GM18519 (cell line): Measurements from ENCODE around the gene ZDHHC7.

Source experiments
- ATAC-seq: cut with Tn5 transposase; IDR thresholded peaks from one replicate; pipeline ENCODE4 v1.9.1; 2021; ENCODE audit warnings: mild to moderate bottlenecking, moderate library complexity; ENCODE audit not compliant: unreplicated experiment, low FRiP score

The ZDHHC7 gene

GRCh38 chr16:85025781-85026653, 14.7 kb upstream of the ZDHHC7 start:
- ATAC-seq, result no peak

GRCh38 chr16:85019659-85020245, 8.4 kb upstream of the ZDHHC7 start:
- no peak for ATAC-seq

GRCh38 chr16:85018529-85019236, 7.3 kb upstream of the ZDHHC7 start:
- ATAC-seq, result no peak

DNA sequence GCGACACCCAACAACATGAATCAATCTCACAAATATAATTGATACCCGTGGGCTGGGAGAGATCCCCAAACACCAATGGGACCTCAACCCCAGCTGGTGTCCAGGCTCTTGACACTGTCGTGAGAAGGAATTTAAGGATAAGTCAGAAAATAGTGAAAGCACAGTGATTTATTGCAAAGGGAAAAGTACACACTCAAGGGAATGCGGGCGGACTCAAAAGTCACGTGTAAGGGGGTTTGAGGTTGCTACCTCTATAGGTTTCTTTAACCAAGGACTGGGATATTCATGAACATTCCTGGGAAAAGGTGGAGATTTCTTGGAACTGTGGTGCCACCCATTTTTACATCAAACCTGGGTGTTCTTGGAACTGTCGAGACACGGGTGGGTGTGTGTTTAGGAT, 6.3 kb upstream of the ZDHHC7 start:
- no peak for ATAC-seq

GRCh38 chr16:85017151-85017550, 5.8 kb upstream of the ZDHHC7 start:
- no peak for ATAC-seq

GRCh38 chr16:85015481-85016187, 4.3 kb upstream of the ZDHHC7 start:
- ATAC-seq, result no peak

DNA sequence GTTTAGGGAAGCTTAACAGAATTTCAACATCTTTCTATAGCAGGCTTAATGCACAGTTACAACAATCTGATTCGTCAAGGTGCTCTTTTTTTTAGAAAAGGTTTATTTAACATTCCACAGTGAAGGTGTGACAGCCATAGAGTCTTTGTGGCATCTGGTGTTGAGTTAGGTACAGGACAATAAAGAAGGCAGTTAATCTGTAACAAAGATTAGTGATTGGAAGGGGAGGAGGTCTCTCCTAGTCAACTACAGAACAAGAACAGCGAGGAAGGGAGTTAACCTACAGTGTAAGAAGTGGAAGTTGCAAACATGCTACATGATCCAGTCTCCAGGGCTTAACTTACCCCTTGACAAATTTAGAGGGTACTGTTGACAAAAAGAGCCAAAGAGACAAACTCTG, 3.0 kb upstream of the ZDHHC7 start:
- ATAC-seq, result no peak

DNA sequence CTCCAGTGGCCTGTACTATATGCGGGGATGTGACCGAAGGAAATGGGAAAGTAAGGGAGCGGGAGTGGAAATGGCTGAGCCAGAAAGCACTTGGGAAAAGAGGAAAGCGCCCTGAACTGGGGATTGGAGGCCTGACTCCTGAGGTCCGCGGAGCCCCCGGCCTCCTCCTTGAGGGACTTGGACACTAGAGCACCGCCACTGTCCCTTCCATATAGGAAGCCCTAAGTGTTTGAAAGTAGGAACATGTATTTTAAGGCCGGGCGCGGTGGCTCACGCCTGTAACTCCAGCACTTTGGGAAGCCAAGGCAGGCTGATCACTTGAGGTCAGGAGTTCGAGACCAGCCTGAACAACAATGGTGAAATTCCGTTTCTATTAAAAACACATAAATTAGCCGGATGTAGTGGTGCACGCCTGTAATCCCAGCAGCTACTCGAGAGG, 530 bp upstream of the ZDHHC7 start:
- no peak for ATAC-seq

GRCh38 chr16:85010446-85010930, 847 bp downstream of the ZDHHC7 start:
- peak; percentile 12 for ATAC-seq

DNA sequence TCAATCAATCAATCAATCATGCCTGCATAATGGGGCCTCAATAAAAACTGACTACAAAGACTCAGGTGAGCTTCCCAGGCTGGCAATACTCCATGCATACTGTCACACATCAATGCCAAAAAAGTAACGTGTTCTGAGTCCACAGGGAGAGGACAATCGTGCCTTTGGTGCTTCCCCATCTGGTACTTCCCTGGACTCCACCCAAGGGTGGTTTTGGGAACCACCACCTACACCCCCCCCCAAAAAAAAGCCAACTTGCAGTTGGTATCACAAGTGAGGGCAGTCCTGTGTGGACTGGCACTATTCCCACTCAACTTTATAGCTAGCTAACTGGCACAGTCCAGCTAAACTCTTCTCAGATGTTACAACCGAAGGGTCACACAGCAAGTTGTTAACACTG, 3.1 kb downstream of the ZDHHC7 start:
- ATAC-seq, result no peak

DNA sequence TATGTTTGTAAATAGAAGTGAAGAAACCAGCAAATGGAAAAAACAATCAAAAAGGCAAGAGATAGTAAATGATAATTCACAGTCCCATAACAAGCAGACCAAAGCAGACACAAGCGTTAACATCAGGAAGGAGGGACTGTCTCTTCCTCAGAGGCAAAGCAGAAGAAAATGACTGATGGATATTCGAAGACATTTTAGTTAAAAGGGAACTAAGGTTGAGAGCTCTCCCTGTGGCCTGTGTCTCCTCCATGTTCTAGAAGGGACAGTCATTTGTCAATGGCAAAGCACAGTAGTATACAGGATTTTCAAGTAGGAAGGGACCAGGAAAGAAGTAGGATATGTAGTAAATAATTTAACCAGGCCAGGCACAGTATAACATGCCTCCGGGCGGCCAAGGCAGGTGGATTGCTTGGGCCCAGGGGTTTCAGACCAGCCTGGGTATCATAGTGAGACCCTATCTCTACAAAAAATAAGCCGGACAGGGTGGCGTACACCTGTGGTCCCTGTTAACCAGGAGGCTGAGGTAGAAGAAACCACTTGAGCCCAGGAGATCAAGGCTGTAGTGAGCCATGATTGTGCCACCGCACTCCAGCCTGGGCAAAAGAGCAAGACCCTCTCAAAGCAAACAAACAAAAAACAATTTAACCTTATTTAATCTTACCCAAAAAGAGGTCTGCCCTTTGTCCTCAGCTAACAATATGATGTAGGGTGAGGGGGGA, 3.7 kb downstream of the ZDHHC7 start:
- ATAC-seq, result no peak

- ATAC-seq, result no peak
Observed at GRCh38 chr16:85006639-85007038, 4.7 kb downstream of the ZDHHC7 start.

GRCh38 chr16:85005285-85006069, 5.9 kb downstream of the ZDHHC7 start:
- no peak for ATAC-seq

DNA sequence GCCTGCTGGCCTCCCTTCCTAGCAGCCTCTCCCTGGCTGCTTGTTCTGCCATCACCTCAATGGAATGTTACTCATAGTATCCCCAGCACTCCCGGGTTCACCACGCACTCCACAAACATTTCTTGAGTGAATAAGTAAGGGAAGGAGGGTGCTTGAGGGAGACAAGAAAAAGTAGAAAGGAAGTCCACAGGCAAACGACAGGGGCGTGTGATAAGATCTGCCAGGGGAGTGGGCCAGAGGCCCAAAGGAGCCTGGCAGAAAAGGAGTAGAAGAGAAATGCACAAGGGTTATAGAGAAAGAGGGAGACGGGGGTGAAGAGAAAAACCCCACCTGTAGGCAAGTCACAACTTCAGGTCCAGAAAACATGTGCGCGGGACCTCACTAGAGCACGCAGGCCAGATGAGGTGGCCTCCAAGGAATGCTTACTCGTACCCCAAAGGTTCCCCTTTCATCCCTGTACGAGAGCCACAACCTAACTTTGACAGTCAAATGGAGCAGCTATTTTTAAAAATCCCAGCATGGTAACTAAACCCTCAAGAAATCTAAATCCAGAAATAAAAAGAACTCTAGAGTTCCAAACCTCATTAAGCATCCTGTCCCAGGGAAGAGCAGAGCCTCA, 6.6 kb downstream of the ZDHHC7 start:
- ATAC-seq, result no peak

GRCh38 chr16:85003725-85004586, 7.4 kb downstream of the ZDHHC7 start:
- ATAC-seq, result no peak

- ATAC-seq, result no peak
Observed at GRCh38 chr16:85003076-85003475, 8.3 kb downstream of the ZDHHC7 start.

DNA sequence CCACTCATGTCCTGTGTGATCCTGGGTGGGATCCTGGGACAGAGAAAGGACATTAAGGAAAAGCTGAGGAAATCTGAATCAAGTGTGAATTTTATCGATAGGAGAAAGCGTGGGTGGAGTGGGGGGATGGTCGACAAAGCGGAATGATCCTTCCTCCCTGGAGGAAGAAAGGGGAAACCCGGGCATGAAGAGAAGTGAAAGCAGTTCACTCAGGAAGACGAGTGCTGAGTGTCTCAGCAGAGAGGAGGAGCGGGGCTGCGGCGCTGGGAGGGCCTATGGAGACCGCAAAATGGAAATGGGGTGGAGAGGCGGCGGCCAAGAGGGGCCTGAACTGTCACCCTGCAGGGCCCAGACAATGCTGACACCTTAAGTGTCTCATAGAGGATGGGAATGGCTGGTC, 8.7 kb downstream of the ZDHHC7 start:
- no peak for ATAC-seq

- no peak for ATAC-seq
Observed at GRCh38 chr16:85002099-85002541, 9.2 kb downstream of the ZDHHC7 start.
